ENCODE results near the gene RAD51.
A peak's percentile ranks its signal among the peaks of the same experiment; 100 is the strongest.

The RAD51 gene

GRCh38 chr15:40770147-40770721, 75.3 kb downstream of the RAD51 start:
- peak overlapping the region; percentile 94 to 95 (median 94) for H3K27ac Mint-ChIP-seq
- H3K4me3 Mint-ChIP-seq = peak overlapping the region in 1 of 3 experiments; percentile 53
- H3K36me3 Mint-ChIP-seq (ENCODE audit: low read depth) = peaks cover 9% of the 10 kb centered on the region
- no peaks in the 10 kb centered on the region for H3K27me3 Mint-ChIP-seq (ENCODE audit: low read depth)
- H3K9me3 Mint-ChIP-seq = no peaks in the 10 kb centered on the region
- TF ChIP-seq CTCF (IDR thresholded peaks at IDR 0.05; ENCODE audit: unreplicated experiment in 3 of 3) = no peak
- H3K4me1 Mint-ChIP-seq = peaks cover 17% of the 10 kb centered on the region

GRCh38 chr15:40771242-40771641, 76.3 kb downstream of the RAD51 start:
- Mint-ChIP-seq H3K4me1 (peaks cover 12% of the 10 kb centered on the region), H3K9me3 (no peaks in the 10 kb centered on the region), H3K36me3 (ENCODE audit: low read depth) (peaks cover 11% of the 10 kb centered on the region), H3K27me3 (ENCODE audit: low read depth) (no peaks in the 10 kb centered on the region), H3K27ac (peak overlapping the region in 1 of 3 experiments; percentile 52), H3K4me3 (no peak overlapping the region)
- TF ChIP-seq CTCF (IDR thresholded peaks at IDR 0.05; ENCODE audit: unreplicated experiment in 3 of 3) = no peak

DNA sequence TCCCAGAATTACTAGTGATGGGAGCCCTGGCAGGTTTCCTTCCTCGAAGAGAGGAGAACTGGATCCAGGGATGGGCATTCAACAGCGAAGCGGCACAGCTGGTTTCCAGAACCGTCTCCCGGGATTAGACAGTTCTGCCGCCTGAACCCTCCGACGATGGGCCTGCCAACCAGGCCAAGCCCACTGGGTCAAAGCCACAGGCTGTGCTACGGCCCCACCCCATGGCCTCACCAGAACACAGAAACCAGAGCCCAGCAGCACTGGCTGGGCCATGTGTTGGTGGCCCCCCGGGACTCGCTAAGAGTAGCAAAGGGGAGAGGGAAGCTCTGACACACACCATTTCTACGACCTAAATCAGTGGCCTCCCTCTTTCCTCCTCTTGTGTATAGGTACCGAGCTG, 77.0 kb downstream of the RAD51 start:
- Mint-ChIP-seq H3K9me3 (no peaks in the 10 kb centered on the region), H3K27ac (no peak overlapping the region), H3K27me3 (ENCODE audit: low read depth) (no peaks in the 10 kb centered on the region), H3K4me1 (peaks cover 12% of the 10 kb centered on the region), H3K4me3 (no peak overlapping the region), H3K36me3 (ENCODE audit: low read depth) (peaks cover 18% of the 10 kb centered on the region)
- TF ChIP-seq CTCF (IDR thresholded peaks at IDR 0.05; ENCODE audit: unreplicated experiment in 3 of 3) = no peak

- peaks cover 25% of the 10 kb centered on the region for H3K36me3 Mint-ChIP-seq (ENCODE audit: low read depth)
- TF ChIP-seq CTCF (IDR thresholded peaks at IDR 0.05; ENCODE audit: unreplicated experiment in 3 of 3) = no peak
Observed at GRCh38 chr15:40773496-40773895, 78.5 kb downstream of the RAD51 start.

GRCh38 chr15:40773902-40774301, 78.9 kb downstream of the RAD51 start:
- TF ChIP-seq CTCF (IDR thresholded peaks at IDR 0.05; ENCODE audit: unreplicated experiment in 3 of 3) = no peak
- peaks cover 12% of the 10 kb centered on the region for H3K4me1 Mint-ChIP-seq
- no peak overlapping the region for H3K4me3 Mint-ChIP-seq
- H3K36me3 Mint-ChIP-seq (ENCODE audit: low read depth) = peaks cover 25% of the 10 kb centered on the region
- H3K9me3 Mint-ChIP-seq = no peaks in the 10 kb centered on the region
- H3K27me3 Mint-ChIP-seq (ENCODE audit: low read depth) = no peaks in the 10 kb centered on the region
- no peak overlapping the region for H3K27ac Mint-ChIP-seq

More at GRCh38 chr15:40773496-40773895, 78.5 kb downstream of the RAD51 start:
- H3K4me1 Mint-ChIP-seq = peaks cover 12% of the 10 kb centered on the region
- H3K27me3 Mint-ChIP-seq (ENCODE audit: low read depth) = no peaks in the 10 kb centered on the region
- H3K4me3 Mint-ChIP-seq = no peak overlapping the region
- H3K27ac Mint-ChIP-seq = no peak overlapping the region
- no peaks in the 10 kb centered on the region for H3K9me3 Mint-ChIP-seq

DNA sequence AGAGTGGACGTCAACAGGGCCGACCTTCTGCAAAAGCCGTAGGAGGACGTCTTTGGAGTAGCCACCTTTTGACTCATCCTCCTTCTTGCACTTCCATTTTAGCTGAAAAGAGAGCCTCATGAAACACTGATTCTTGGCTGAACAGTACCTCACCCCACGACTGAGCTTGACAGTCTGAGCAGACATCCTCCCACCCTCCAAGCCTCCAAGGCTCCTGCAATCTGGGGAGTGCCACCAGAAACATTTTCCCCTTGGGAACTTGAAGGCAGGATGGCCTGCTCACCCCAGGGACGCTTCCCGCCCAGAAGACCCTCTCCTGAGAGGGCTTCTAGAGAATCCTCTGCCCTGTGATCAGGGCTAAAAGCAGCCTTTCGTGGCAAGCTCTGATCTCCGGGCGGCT, 80.0 kb downstream of the RAD51 start:
- H3K4me1 Mint-ChIP-seq = peaks cover 4% of the 10 kb centered on the region
- H3K9me3 Mint-ChIP-seq = no peaks in the 10 kb centered on the region
- H3K27ac Mint-ChIP-seq = no peak overlapping the region
- H3K27me3 Mint-ChIP-seq (ENCODE audit: low read depth) = no peaks in the 10 kb centered on the region
- TF ChIP-seq CTCF (IDR thresholded peaks at IDR 0.05; ENCODE audit: unreplicated experiment in 3 of 3) = no peak
- peaks cover 32% of the 10 kb centered on the region for H3K36me3 Mint-ChIP-seq (ENCODE audit: low read depth)
- H3K4me3 Mint-ChIP-seq = no peak overlapping the region

All from nephron (organoid).